HCT116 (cell line): ENCODE results near the gene GPC5.

Experiments
- EZH2 ChIP-seq: fragments of 200-600 bp; sonication (generic); IDR thresholded peaks from 2 replicates; pipeline ENCODE4 v1.6.1; 2017; ENCODE audit warnings: antibody characterized with exemption, mixed run types
- EZH2phosphoT487 ChIP-seq: fragments of 200-600 bp; IDR thresholded peaks from 2 replicates; pipeline ENCODE4 v1.6.1; 2018; ENCODE audit warnings: antibody characterized with exemption, borderline replicate concordance
- MAX ChIP-seq: IDR thresholded peaks from 2 replicates; pipeline ENCODE4 v1.6.1; 2012
- POLR2A ChIP-seq: IDR thresholded peaks from 2 replicates; pipeline ENCODE4 v1.7.0; 2011; ENCODE audit warnings: borderline replicate concordance; ENCODE audit not compliant: insufficient read depth, insufficient read length; ENCODE audit errors: extremely low read depth
- SIN3A ChIP-seq: IDR thresholded peaks from 2 replicates; pipeline ENCODE4 v1.6.1; 2012; ENCODE audit warnings: low read depth
- SRF ChIP-seq: IDR thresholded peaks from 2 replicates; pipeline ENCODE4 v1.6.1; 2012; ENCODE audit warnings: low read depth
- ZFX ChIP-seq: fragments of 450-650 bp; IDR thresholded peaks from 2 replicates; pipeline ENCODE4 v1.6.1; 2017

- TF ChIP-seq MAX (no peak), SRF (no peak), EZH2 (no peak), POLR2A (no peak), EZH2phosphoT487 (no peak), ZFX (no peak), SIN3A (no peak)
Observed at GRCh38 chr13:91845612-91846011, 447.2 kb downstream of the GPC5 start.
